CD14-positive monocyte (primary cell): ENCODE results near the gene ASTN1. TPM values are rescaled to one million over a fixed set of nuclear protein-coding genes. Genes with fewer than 3 reads are reported as not detected.

ENCODE experiments used
- DNase-seq, 3 donors: peaks; one replicate each; pipeline ENCODE4 v3.0.0-alpha.2; 2011 to 2022
- H2AFZ ChIP-seq: 2 replicates; pipeline ENCODE4 v1.6.0; 2012; ENCODE audit warnings: mild to moderate bottlenecking, low read depth, low read length, inconsistent platforms; ENCODE audit not compliant: insufficient read depth, poor library complexity, severe bottlenecking
- H3K27ac ChIP-seq, 2 donors: 1 replicate in 1 of 2; 2 replicates in 1 of 2; pipeline ENCODE4 v1.5.1; 2012 to 2013; ENCODE audit warnings: low read length in 2 of 2, control low read depth in 1 of 2, inconsistent platforms in 1 of 2, low read depth in 1 of 2, mild to moderate bottlenecking in 1 of 2
- H3K27me3 ChIP-seq, 2 donors: one replicate each; pipeline versions ENCODE4 v1.6.0 to v1.6.1; 2011 to 2013; ENCODE audit warnings: low read length in 2 of 2; ENCODE audit not compliant: control insufficient read depth in 2 of 2, insufficient read depth in 2 of 2
- H3K36me3 ChIP-seq, 2 donors: replicated peaks in 1 of 2; 1 replicate in 1 of 2; 2 replicates in 1 of 2; pipeline versions ENCODE4 v1.5.1 to v1.6.1; 2012 to 2013; ENCODE audit warnings: low read length in 2 of 2, control low read depth in 1 of 2, inconsistent platforms in 1 of 2, mild to moderate bottlenecking in 1 of 2; ENCODE audit not compliant: insufficient read depth in 2 of 2, control insufficient read depth in 1 of 2
- H3K4me1 ChIP-seq, 2 donors: 1 replicate in 1 of 2; 2 replicates in 1 of 2; pipeline versions ENCODE4 v1.5.1 to v1.6.1; 2012 to 2013; ENCODE audit warnings: low read length in 2 of 2, control low read depth in 1 of 2, inconsistent platforms in 1 of 2, mild to moderate bottlenecking in 1 of 2, moderate library complexity in 1 of 2; ENCODE audit not compliant: insufficient read depth in 2 of 2, control insufficient read depth in 1 of 2
- H3K4me2 ChIP-seq: replicated peaks from 2 replicates; pipeline ENCODE3; 2012; ENCODE audit warnings: low read length, moderate library complexity, mild to moderate bottlenecking; ENCODE audit not compliant: poor library complexity, severe bottlenecking; ENCODE audit errors: extremely low read depth
- H3K4me3 ChIP-seq, 3 experiments: fragments of 200-600 bp in 1 of 3; sonication (generic) in 1 of 3; replicated peaks in 1 of 3; 1 replicate in 2 of 3; 2 replicates in 1 of 3; pipeline ENCODE4 v1.5.1; 2011 to 2013; ENCODE audit warnings: low read length in 3 of 3, mild to moderate bottlenecking in 3 of 3, control low read depth in 2 of 3, low read depth in 2 of 3, inconsistent platforms in 1 of 3, moderate library complexity in 1 of 3
- H3K79me2 ChIP-seq: 2 replicates; pipeline ENCODE4 v1.6.0; 2012; ENCODE audit warnings: mild to moderate bottlenecking, control low read depth, inconsistent platforms, low read length, moderate library complexity; ENCODE audit not compliant: insufficient read depth
- H3K9ac ChIP-seq: 2 replicates; pipeline ENCODE4 v1.6.0; 2017; ENCODE audit warnings: low read length, mild to moderate bottlenecking; ENCODE audit not compliant: insufficient read depth, poor library complexity, severe bottlenecking
- H3K9me3 ChIP-seq, 2 donors: replicated peaks in 1 of 2; 1 replicate in 1 of 2; 2 replicates in 1 of 2; pipeline versions ENCODE4 v1.5.1 to v1.6.1; 2012 to 2013; ENCODE audit warnings: low read length in 2 of 2, control low read depth in 1 of 2; ENCODE audit not compliant: control insufficient read depth in 1 of 2, insufficient read depth in 1 of 2
- H4K20me1 ChIP-seq: 2 replicates; pipeline ENCODE4 v1.6.0; 2012; ENCODE audit warnings: mild to moderate bottlenecking, low read length, control low read depth, moderate library complexity; ENCODE audit not compliant: insufficient read depth
- H3K27ac Mint-ChIP-seq, 7 donors: one replicate each; pipeline ENCODE4 v1.8.0; 2020; ENCODE audit warnings: mild to moderate bottlenecking in 7 of 7, mixed read lengths in 7 of 7, moderate library complexity in 6 of 7, inconsistent platforms in 2 of 7
- H3K27me3 Mint-ChIP-seq, 3 donors: one replicate each; pipeline ENCODE4 v1.8.0; 2021 to 2022; ENCODE audit warnings: low read depth in 3 of 3, mild to moderate bottlenecking in 3 of 3, mixed read lengths in 3 of 3, moderate library complexity in 3 of 3, inconsistent platforms in 1 of 3
- H3K36me3 Mint-ChIP-seq, 2 donors: one replicate each; pipeline ENCODE4 v1.8.0; 2020; ENCODE audit warnings: mixed read lengths in 2 of 2, inconsistent platforms in 1 of 2, mild to moderate bottlenecking in 1 of 2
- H3K4me1 Mint-ChIP-seq: one replicate; pipeline ENCODE4 v1.8.0; 2020; ENCODE audit warnings: mild to moderate bottlenecking, mixed read lengths
- H3K4me3 Mint-ChIP-seq, 2 donors: one replicate each; pipeline ENCODE4 v1.8.0; 2020; ENCODE audit warnings: mild to moderate bottlenecking in 2 of 2, mixed read lengths in 2 of 2, moderate library complexity in 1 of 2
- H3K9me3 Mint-ChIP-seq, 7 donors: one replicate each; pipeline ENCODE4 v1.8.0; 2020 to 2022; ENCODE audit warnings: mixed read lengths in 7 of 7, mild to moderate bottlenecking in 6 of 7, moderate library complexity in 6 of 7, inconsistent platforms in 2 of 7
- CTCF ChIP-seq: fragments of 200-600 bp; IDR thresholded peaks from one replicate; pipeline ENCODE4 v1.8.0; 2022; ENCODE audit warnings: antibody characterized with exemption, mild to moderate bottlenecking
- WGBS: methylation state at CpG from one replicate; pipeline ENCODE4 v1.1.5; 2013; ENCODE audit warnings: missing lambda C conversion rate; ENCODE audit not compliant: insufficient coverage; 5-methylcytosine and 5-hydroxymethylcytosine counted together
- intact Hi-C, 2 donors: fragments of 100-400 bp; cut with micrococcal nuclease; formaldehyde crosslinking; loops; one replicate each; pipeline versions ENCODE4 v1.15.0 to v1.15.1; 2023
- polyA plus RNA-seq, 3 donors: library from polyadenylated mRNA; depleted of rRNA in 1 of 3; unstranded in 2 of 3; stranded (reverse) in 1 of 3; fragments of 300-500 nt in 2 of 3; fragments of >200 nt in 1 of 3; fragmentation: Illumina TruSeq in 2 of 3; gene quantifications; 1 replicate in 2 of 3; 2 replicates in 1 of 3; pipeline ENCODE4 v1.2.3, GENCODE V29; 2012 to 2021

ASTN1 gene
- polyA plus RNA-seq, 3 donors: not detected

- Histone ChIP-seq H3K9ac (no peak overlapping the region), H3K9me3 (no peaks in the 10 kb centered on the region), H3K79me2 (no peaks in the 10 kb centered on the region), H2AFZ (no peak overlapping the region), H3K27me3 (no peaks in the 10 kb centered on the region), H4K20me1 (no peaks in the 10 kb centered on the region), H3K27ac (no peak overlapping the region), H3K4me1 (no peaks in the 10 kb centered on the region), H3K4me2 (no peak overlapping the region), H3K4me3 (no peak overlapping the region), H3K36me3 (no peaks in the 10 kb centered on the region)
- TF ChIP-seq CTCF: no peak
- H3K36me3 Mint-ChIP-seq: no peaks in the 10 kb centered on the region
- peaks cover 0 to 3% (median 0%) of the 10 kb centered on the region in 7 donors for H3K9me3 Mint-ChIP-seq
- intact Hi-C loops: no loop called here
- no peaks in the 10 kb centered on the region for H3K27me3 Mint-ChIP-seq
- no CpG with 5 or more reads among the region's 3 CpGs for WGBS
- H3K27ac Mint-ChIP-seq: no peak overlapping the region
- no peak for DNase-seq
- H3K4me3 Mint-ChIP-seq: no peak overlapping the region
- H3K4me1 Mint-ChIP-seq: no peaks in the 10 kb centered on the region
Measured at GRCh38 chr1:177190308-177190970, 25.9 kb upstream of the ASTN1 start.

DNA sequence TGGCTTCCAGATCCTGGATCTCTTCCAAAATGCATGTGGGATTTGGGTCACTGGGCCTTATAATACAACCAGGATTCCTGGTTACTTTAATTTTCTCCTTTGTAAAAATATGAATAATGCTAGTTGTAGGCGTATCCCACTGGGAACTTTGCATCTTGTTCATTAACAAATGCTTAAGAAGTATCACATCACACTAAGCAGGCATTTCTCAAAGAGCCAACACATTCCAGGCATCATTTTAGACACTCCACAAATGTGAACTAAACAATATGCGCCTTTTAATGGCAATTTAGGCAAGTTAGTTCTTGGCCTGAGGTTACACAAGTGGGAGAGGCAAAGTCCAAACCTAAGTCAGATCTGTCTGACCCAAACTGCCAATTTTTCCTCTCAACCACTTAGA lies 22.1 kb upstream of the ASTN1 start:
- no peaks in the 10 kb centered on the region for H3K36me3 Mint-ChIP-seq
- H3K4me3 Mint-ChIP-seq: no peak overlapping the region
- H3K27me3 Mint-ChIP-seq: peaks cover 9 to 12% (median 11%) of the 10 kb centered on the region in 3 donors
- no peaks in the 10 kb centered on the region for H3K9me3 ChIP-seq
- H3K4me1 ChIP-seq: no peaks in the 10 kb centered on the region
- H3K27me3 ChIP-seq: peaks cover 5 to 8% of the 10 kb centered on the region in 2 donors
- no peak overlapping the region for H3K27ac ChIP-seq
- H3K4me2 ChIP-seq: no peak overlapping the region
- H2AFZ ChIP-seq: no peak overlapping the region
- H3K4me3 ChIP-seq: no peak overlapping the region
- TF ChIP-seq CTCF: no peak
- H3K79me2 ChIP-seq: no peaks in the 10 kb centered on the region
- intact Hi-C loops: no loop called here
- peaks cover 0 to 3% (median 2%) of the 10 kb centered on the region in 7 donors for H3K9me3 Mint-ChIP-seq
- no peak overlapping the region for H3K9ac ChIP-seq
- DNase-seq: no peak
- no peaks in the 10 kb centered on the region for H3K36me3 ChIP-seq
- no CpG with 5 or more reads among the region's 2 CpGs for WGBS
- H3K4me1 Mint-ChIP-seq: peaks cover 4% of the 10 kb centered on the region
- no peak overlapping the region for H3K27ac Mint-ChIP-seq
- H4K20me1 ChIP-seq: no peaks in the 10 kb centered on the region
